HG02642 (cell line): ENCODE measurements around the gene CPLX1.
"Not testable (repeated sequence)": the region's sequence is repeated elsewhere in the genome, so short reads cannot be mapped to it uniquely, and the experiment has no call there.

ENCODE experiments used
- ATAC-seq: cut with Tn5 transposase; IDR thresholded peaks from one replicate; pipeline ENCODE4 v1.9.1; 2021; ENCODE audit warnings: mild to moderate bottlenecking; ENCODE audit not compliant: unreplicated experiment, poor library complexity

Gene CPLX1

DNA sequence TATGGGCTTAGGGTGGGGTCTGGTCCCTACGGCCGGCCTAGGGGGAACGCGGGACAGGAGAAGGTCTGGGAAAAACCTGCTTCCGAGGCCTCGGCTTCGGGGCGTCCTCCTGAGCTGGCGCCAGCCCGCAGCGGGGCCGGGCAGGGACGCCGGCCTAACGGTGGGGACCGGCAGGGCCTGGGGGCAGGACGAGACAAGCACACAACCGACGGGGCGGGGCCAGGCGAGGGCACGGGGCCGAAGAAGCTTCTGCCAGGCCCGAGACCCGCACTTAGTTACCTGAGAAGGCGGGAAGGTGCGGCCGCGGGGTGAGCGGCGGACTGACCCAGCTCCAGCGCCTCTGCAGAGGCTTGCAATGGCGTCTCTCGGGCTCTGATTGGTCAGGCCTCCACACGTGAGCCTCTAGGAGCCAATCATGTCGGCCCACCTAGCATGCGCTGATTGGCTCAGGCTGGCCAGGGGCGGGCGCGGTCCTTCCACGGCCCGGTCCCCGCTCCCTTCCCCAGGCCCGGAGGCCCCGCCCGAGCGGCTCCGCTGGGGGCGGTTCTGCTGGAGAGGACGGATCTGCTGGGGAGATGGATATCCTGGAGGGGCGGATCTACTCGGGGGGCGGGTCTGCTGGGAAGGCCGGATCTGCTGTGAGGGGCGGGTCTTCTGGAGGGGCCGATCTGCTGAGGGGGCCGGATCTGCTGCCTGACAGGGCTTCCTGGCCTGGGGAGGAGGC lies 44.3 kb downstream of the CPLX1 start:
- peak; percentile 94 for ATAC-seq

DNA sequence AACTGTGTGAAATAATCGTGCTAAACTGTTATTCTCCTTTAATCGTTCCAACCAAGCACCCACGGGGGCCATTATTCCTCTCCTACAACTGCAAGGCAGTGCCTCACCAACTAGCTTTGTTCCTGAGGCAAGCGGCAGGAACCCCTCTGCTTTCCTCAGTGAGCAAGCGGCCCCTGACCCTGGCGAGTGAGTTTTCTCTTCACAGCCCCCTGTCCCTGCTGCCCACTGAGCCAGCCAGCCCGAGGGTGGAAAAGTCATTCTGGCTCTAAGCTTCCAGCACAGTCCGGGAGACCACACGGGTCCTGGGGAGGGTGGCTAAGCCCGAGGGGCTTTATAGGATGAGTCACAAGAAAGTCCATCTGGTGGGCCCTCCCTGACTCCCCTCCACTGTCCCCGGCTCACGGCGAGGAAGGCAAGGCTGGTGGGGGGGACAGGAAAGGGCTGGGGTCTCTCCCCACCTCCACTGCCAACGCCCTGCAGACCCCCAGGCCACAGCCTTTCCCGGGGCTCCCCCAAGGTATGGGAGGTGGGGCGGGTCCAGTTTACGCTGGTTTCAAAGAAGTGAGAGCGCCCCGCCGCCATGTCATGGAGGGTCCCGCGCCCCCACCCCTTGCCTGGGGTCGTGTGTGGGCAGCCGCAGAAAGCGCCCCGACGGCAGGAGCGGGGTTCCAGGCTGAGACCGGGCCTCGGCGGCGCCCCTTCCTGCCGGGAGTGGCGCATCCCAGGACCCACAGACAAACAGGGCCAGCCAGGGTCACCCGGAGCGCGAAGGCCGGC lies 45.0 kb downstream of the CPLX1 start:
- ATAC-seq = peak; percentile 2

DNA sequence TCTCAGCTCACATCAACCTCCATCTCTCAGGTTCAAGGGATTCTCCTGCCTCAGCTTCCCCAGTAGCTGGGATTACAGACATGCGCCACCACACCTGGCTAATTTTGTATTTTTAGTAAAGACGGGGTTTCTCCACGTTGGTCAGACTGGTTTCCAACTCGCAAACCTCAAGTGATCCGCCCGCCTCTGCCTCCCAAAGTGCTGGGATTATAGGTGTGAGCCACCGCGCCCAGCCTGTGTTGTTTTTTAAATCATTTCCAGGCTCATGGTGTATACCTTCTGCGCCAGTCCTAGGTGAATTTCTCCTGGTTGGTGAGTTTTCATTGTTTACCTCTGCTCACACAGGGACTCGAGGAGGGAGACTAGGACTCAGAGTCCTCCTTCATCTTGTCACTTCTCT lies 45.7 kb downstream of the CPLX1 start:
- ATAC-seq = not testable (repeated sequence)

DNA sequence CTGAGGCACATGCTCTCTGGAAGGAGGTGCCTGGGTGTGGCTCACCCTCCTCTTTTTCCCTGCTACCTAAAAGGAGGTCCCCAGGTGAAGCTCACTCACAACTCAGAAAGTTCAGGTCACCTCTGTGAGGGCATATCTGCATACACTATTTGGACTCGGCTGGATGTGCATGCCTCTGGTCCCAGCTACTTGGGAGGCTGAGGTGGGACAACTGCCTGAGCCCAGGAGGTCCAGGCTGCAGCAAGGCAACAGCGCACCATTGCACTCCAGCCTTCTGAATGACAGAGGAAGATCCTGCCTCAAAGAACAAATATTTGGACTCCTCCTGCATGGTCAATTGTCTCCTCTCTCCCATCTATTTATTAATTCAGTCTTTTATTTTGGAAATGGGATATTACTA lies 46.4 kb downstream of the CPLX1 start:
- no peak for ATAC-seq

DNA sequence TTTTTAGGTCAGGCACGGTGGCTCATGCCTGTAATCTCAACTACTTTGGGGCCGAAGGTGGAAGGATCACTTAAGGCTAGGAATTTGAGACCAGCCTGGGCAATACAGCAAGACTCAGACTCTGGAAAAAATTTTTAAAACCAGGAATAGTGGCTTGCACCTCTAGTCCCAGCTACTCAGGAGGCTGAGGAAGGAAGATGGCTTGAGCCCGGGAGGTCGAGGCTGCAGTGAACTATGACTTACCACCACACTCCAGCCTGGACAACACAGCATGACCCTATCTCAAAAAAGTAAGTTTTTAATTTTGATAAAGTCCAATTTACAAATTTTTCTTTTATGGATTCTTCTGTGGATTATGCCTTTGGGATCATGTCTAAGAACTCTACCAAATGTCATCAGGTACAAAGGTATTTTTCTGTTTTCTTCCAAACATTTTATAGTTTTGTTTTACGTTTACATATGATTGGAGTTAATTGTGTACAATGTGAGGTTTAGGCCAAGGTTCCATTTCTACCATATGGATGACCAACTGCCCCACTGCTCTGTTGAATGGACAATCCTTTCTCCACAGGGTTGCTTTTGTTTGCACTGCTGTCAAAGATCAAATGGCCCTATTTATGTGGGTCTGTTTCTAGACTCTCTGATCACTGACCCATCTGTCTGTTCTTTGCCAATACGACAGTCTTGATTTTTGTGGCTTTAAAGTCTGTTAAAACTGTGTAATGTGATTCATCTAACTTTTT lies 48.2 kb downstream of the CPLX1 start:
- ATAC-seq = no peak

DNA sequence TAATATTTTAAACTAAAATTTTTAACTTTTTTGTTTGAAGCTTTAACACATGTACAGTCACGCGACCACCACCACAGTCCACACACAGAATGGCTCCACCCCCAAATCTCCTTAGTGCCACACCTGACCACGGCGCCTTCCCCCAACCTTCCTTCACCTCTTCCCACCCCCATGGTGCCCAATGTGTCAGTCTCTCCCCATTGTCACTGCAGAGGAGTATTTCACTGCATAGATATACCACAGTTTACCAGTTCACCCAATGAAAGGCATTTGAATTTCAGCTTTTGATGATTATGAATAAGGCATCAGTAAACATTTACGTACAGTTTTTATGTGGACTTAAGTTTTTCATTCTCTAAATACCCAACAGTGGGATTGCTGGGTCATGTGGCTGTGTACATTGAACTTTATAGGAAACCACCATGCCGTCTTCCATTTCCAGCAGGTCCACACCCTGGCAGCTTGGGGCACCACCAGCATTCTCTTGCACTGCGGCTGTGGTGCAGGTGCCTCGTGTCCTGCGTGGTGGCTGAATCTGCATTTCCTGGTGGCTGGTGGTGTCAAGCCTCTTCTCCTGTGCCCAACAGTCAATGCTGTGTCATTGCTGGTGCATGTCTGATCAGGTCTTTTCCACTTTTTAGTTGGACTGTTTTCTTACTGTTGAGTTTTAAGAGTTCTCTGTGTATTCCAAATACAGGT lies 49.0 kb downstream of the CPLX1 start:
- no peak for ATAC-seq

DNA sequence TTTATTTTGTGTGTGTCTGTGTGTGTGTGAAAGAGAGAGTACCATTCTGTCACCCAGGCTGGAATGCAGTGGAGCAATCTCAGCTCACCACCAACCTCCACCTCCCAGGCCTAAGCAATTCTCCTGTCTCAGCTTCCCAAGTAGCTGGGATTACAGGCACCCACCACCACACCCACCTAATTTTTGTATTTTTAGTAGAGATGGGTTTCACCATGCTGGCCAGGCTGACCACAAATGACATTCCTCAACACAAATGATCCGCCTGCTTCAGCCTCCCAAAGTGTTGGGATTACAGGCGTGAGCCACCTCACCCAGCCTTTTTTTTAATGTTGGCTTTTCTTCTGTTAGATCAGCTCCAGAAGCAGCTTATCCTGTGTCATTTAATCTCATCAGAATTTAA lies 50.4 kb downstream of the CPLX1 start:
- ATAC-seq = not testable (repeated sequence)

DNA sequence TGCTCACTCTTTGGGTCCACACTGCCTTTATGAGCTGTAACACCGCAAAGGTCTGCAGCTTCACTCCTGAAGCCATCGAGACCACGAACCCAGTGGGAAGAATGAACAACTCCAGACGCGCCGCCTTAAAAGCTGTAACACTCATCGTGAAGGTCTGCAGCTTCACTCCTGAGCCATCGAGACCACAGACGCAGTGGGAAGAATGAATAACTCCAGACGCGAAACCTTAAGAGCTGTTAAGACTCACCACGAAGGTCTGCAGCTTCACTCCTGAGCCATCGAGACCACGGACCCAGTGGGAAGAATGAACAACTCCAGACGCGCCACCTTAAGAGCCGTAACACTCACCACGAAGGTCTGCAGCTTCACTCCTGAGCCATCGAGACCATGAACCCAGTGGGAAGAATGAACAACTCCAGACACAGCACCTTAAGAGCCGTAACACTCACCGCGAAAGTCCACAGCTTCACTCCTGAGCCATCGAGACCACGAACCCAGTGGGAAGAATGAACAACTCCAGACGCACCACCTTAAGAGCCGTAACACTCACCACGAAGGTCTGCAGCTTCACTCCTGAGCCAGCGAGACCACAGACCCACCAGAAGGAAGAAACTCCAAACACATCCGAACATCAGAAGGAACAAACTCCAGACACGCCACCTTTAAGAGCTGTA lies 51.4 kb downstream of the CPLX1 start:
- not testable (repeated sequence) for ATAC-seq

DNA sequence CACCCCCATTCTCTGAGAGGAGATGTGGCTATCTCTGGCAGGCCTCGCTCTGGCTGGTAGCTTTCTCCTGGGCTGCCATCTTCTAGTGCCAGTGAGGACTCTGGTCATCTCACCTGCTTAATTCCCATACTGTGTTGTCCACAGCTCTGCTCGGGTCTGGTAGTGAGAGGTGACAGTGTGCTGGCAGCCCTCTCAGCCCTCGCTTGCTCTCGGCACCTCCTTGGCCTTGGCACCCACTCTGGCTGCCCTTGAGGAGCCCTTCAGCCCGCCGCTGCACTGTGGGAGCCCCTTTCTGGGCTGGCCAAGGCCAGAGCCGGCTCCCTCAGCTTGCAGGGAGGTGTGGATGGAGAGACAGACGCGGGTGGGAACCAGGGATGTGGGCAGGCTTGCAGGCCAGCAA lies 52.7 kb downstream of the CPLX1 start:
- no peak for ATAC-seq

DNA sequence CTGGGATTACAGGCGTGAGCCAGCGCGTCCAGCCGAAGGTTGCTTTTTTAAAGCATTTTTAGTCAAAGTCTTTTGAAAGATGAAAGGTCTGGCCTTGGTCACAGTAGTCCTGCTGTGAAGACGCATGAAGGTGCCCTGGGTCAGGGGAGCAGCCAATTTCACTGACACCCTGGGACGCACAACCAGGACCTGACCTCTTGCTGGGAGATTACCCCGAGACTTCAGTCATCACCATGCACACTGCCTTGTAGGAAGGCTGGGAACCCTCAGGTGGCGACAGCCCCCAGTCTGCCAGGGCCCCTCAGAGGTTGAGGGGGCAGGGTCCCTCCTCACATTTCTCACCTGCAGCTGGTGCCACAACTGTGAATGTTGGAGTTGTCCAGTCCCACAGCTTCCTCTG lies 53.2 kb downstream of the CPLX1 start:
- ATAC-seq = no peak

DNA sequence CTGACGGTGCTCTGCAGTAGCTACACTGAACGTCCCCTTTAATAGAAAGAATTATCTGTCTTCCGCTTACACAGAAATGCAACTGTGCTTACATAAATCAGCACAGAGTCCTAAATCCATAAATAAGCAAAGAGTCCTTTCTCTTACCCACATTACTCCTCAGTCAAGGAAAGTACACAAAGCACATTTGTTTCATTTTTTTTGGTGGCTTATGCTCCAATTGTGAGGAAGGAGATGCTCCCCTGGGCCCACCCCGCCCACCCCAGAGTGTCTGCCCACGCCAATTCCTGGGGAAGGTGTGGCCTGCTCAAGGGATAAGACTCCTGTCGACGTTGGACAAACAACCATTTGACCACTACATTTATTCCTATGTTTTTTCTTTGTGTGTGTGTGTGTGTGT lies 53.8 kb downstream of the CPLX1 start:
- ATAC-seq = no peak

DNA sequence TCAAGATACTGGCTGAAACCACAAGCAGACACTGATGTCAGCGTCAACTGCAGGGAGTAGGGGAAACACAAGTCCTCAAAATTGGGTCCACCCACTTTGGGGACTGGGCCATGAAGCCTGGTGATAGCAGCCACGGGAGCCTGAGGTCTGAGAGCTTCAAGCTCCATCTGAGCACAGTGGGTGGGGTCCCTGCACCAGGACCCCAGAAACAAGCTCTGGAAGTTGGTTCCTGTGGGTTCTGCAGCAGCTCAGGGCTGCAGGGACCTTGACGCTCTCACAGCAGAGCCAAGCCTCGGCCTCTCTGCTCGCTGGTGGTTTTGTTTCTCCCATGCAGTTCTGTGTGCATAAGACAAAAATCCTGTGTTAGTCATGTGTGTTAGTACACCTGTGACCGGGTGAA lies 54.5 kb downstream of the CPLX1 start:
- ATAC-seq = no peak

DNA sequence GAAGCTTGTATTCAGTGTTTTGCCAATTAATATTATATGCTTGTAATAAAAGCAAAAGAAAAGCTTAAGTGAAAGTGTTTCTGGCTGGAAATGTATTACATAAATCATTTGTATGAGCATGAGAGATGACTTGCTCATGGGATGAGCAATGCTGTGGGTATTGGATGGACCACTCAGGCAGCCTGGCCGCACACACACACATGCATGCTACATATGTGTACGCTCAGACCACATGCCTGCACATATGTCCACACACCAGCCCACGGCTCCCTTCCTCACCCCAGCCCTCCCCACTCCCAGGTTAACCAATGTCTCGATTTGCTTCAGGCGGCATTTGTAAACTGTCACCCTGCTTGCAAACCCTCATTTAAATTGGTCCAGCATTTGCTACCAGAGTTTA lies 55.9 kb downstream of the CPLX1 start:
- ATAC-seq = no peak

DNA sequence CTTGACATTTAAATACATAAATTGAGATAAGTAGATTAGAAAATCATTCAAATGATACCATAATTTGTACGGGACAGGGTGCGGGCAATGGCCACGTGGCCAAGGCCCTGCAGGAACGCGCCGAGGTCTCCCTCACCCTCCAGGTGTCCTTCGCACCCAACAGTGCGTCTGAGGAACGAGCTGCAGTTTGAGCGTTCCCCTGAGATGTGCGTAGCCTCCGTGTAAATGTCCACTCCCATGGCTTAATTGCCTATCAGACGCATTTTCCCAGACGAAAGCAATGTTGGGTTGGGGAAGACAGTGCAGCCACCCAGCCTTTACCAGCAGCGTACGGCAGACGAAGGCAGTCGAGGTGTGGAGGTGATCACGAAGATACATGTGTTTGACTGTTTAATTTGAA lies 56.4 kb downstream of the CPLX1 start:
- no peak for ATAC-seq

DNA sequence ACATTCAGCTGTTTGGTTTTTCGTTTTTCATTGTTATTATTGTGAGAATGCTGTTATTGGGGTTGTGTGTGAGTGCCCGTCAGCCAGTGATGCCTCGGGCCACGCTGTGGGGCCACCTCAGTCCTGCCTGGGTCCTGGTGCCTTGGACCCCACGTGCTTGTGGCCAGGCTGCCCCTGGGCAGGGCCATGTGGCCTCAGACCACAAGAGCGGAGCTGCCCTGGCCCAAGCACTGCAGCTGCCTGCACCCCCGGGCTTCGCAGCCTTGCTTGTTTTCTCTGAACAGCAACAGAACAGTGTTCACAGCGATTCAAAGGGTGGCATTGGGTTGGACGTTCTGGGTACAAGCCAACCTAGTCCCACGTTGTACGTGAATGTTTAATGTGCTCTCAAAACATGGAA lies 56.9 kb downstream of the CPLX1 start:
- ATAC-seq = no peak

DNA sequence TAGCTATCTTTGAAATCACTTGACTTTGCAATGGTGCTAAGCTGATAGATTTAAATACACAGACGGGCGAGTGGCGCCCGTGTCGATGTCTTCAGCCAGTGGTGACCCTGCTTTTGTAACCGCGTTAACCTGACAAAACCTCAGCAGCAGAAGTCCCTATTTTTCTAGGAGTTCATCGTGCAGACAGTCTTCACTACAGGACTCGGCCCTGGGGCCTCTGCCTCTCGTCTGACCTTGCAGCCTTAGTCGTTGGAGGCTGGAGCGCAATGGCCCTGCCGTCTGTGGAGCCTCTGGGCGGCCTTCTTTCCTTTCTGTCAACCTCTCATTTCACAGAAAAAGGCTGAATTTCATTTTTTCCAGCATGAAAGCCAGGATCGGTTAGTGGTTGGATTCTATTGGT lies 57.9 kb downstream of the CPLX1 start:
- ATAC-seq = no peak

DNA sequence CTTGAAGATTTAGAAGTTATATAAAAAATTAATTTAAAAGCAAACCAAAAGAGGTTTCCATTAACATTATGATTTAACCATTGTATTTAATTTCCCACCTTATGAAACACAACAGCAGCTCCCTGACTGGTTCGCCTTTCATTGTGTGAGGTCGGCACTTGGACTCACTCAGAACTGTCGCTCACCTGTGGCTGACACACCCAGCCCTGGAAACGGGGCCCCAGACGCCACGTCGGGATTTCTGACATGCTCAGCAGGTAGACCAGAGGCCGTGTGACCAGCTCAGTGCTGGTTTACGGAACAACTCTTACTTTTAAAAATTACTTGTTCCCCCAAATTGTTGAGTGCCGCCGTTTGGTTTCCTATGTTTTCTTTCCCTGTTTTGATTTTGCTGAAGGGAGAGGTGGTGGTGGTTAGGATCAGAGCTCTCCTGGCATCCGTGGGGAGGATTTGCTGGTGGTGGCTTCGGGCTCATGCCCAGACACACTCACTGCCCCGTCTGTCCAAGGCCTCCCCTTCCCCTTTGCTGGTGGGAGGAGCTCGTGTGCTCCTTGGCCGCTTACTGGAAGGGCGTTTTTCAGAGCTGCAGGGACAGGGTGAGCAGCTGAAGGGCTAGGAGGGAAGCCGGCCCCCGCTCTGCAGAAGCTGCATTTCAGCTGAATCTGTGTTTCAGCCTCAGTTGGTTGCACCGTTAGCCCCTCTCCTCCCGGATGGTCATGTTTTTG lies 59.2 kb downstream of the CPLX1 start:
- no peak for ATAC-seq

DNA sequence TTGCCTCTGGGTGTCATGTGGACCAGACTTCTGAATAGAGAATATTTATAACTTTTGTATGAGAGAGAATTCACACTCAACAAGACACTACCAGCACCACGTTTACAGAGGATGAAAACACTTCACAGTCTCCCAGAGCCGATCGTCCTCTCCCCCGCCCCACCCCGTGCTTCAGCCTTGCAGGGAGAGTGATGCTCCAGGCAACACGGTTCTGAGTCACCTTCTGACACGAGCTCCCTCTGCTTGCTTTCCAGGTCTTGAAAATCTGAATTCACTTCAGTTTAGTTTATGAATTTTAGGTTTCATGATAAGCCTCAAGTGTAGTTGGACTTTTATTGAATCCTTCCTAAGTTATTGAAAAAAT lies 59.8 kb downstream of the CPLX1 start:
- ATAC-seq = no peak

DNA sequence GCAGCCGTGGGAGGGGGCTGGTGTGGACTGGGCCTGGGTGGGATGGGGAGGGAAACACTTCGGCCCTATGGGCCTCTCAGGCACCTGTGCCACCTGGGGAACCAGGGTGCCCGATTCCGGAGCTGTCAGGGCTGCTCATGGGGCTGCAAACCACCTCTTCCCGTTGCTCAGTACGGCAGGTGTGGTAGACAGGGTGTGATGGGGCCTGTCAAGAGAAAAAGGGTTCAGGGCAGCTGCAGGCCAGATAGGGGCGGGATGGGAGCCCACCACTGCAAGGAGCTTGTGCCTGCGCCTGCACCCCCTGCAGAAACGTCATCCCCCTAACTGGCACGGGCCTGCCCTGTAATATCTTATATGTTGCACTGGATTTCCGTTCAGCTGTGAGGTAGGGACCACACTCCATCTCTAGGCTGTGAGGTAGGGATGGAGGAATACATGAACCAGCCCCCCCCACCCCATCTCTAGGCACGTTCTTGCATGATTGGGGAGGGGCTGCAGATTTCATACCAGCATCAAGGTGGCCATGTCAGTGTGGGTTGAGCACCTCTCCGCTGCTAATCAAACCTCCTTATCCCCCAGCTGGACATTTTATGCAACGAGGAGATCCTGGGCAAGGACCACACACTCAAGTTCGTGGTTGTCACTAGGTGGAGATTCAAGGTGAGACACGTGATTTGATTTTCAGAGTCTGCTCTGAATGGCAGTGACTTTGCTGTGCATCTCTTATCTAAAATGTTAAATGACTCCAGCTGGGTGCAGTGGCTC lies 61.3 kb downstream of the CPLX1 start:
- no peak for ATAC-seq
